PC-9 (cell line): Measurements from ENCODE around the gene TMEM132D. TPM values are rescaled to one million over a fixed set of nuclear protein-coding genes. Genes with fewer than 3 reads are reported as not detected.

Experiments
- BruUV-seq: library from RNA; stranded (reverse); fragments of 400-500 nt; replicated peaks from 2 replicates; lab custom pipeline; 2021; lab: Mats Ljungman, UMichigan
- CTCF ChIA-PET: fragments of 300-600 bp; sonication (Branson Sonifier 250); formaldehyde crosslinking; loops from one replicate; lab custom pipeline; 2022; ENCODE audit warnings: antibody characterized with exemption; lab: Charles Lee
- POLR2A ChIA-PET: fragments of 300-600 bp; sonication (Branson Sonifier 250); formaldehyde crosslinking; loops from one replicate; lab custom pipeline; 2022; ENCODE audit warnings: antibody characterized with exemption; ENCODE audit not compliant: unreplicated experiment; lab: Charles Lee
- DNase-seq, 2 experiments: peaks; one replicate each; pipeline versions ENCODE4 v3.0.0 to v3.0.0-alpha.2; 2015 to 2022; ENCODE audit warnings: mixed read lengths in 1 of 2
- H2AFZ ChIP-seq: fragments of 200-600 bp; sonication (generic); 2 replicates; pipeline ENCODE4 v1.8.1; 2017; ENCODE audit warnings: antibody characterized with exemption
- H3F3A ChIP-seq: fragments of 200-600 bp; sonication (generic); 2 replicates; pipeline ENCODE4 v1.8.1; 2017; ENCODE audit warnings: antibody characterized with exemption, mild to moderate bottlenecking, low read depth; ENCODE audit not compliant: insufficient read depth
- H3K27ac ChIP-seq: fragments of 200-600 bp; sonication (generic); 2 replicates; pipeline ENCODE4 v1.6.1; 2016; ENCODE audit warnings: mixed run types
- H3K27me3 ChIP-seq: fragments of 200-600 bp; sonication (generic); 2 replicates; pipeline ENCODE4 v1.6.1; 2016; ENCODE audit warnings: low read depth, mixed run types; ENCODE audit not compliant: insufficient read depth
- H3K36me3 ChIP-seq: fragments of 200-600 bp; sonication (generic); 2 replicates; pipeline ENCODE4 v1.6.1; 2016; ENCODE audit warnings: low read depth, mixed run types
- H3K4me1 ChIP-seq: fragments of 200-600 bp; sonication (generic); replicated peaks from 2 replicates; pipeline ENCODE4 v1.6.1; 2016; ENCODE audit warnings: mixed run types; ENCODE audit not compliant: insufficient read depth
- H3K4me2 ChIP-seq: fragments of 200-600 bp; sonication (generic); 2 replicates; pipeline ENCODE4 v1.6.1; 2017; ENCODE audit warnings: mixed run types
- H3K4me3 ChIP-seq: fragments of 200-600 bp; sonication (generic); 2 replicates; pipeline ENCODE4 v1.6.1; 2016; ENCODE audit warnings: mixed run types
- H3K79me2 ChIP-seq: fragments of 200-600 bp; sonication (generic); 2 replicates; pipeline ENCODE4 v1.6.1; 2017; ENCODE audit warnings: low read depth, mixed run types
- H3K9me2 ChIP-seq: fragments of 200-600 bp; sonication (generic); 2 replicates; pipeline ENCODE4 v1.8.1; 2017; ENCODE audit warnings: mild to moderate bottlenecking; ENCODE audit not compliant: insufficient read depth
- H3K9me3 ChIP-seq: fragments of 200-600 bp; sonication (generic); 2 replicates; pipeline ENCODE4 v1.8.1; 2016; ENCODE audit warnings: low read depth; ENCODE audit not compliant: insufficient read depth
- H4K20me1 ChIP-seq: fragments of 200-600 bp; sonication (generic); 2 replicates; pipeline ENCODE4 v1.8.1; 2017; ENCODE audit not compliant: insufficient read depth
- EZH2 ChIP-seq: fragments of 200-600 bp; sonication (generic); IDR thresholded peaks from 2 replicates; pipeline ENCODE4 v1.8.0; 2017; ENCODE audit warnings: antibody characterized with exemption, low read depth
- intact Hi-C: fragments of 100-400 bp; cut with micrococcal nuclease; formaldehyde crosslinking; loops from one replicate; pipeline ENCODE4 v1.10.0; 2022; ENCODE audit not compliant: unreplicated experiment
- total RNA-seq: library from RNA; stranded (reverse); gene quantifications from 2 replicates; pipeline ENCODE4 v1.2.3, GENCODE V29; 2021
- TF ChIP-seq, protein P1 (sequence below): fragments of 200-600 bp; sonication (generic); conservative IDR thresholded peaks from 2 replicates; pipeline ENCODE4 v1.6.1; 2017; ENCODE audit warnings: mixed run types, antibody characterized with exemption, mild to moderate bottlenecking, moderate library complexity

Gene TMEM132D
- total RNA-seq, 1 experiment from 2014 or later = not detected

GRCh38 chr12:129665414-129665813, 238.4 kb downstream of the TMEM132D start:
- H3K36me3 ChIP-seq = no peaks in the 10 kb centered on the region
- no peaks in the 10 kb centered on the region for H3K27me3 ChIP-seq
- no peak for TF ChIP-seq EZH2
- TF ChIP-seq, protein P1, sequence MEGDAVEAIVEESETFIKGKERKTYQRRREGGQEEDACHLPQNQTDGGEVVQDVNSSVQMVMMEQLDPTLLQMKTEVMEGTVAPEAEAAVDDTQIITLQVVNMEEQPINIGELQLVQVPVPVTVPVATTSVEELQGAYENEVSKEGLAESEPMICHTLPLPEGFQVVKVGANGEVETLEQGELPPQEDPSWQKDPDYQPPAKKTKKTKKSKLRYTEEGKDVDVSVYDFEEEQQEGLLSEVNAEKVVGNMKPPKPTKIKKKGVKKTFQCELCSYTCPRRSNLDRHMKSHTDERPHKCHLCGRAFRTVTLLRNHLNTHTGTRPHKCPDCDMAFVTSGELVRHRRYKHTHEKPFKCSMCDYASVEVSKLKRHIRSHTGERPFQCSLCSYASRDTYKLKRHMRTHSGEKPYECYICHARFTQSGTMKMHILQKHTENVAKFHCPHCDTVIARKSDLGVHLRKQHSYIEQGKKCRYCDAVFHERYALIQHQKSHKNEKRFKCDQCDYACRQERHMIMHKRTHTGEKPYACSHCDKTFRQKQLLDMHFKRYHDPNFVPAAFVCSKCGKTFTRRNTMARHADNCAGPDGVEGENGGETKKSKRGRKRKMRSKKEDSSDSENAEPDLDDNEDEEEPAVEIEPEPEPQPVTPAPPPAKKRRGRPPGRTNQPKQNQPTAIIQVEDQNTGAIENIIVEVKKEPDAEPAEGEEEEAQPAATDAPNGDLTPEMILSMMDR = no peak
- H3K9me3 ChIP-seq = no peaks in the 10 kb centered on the region
- H3K4me3 ChIP-seq = no peak overlapping the region
- no peak overlapping the region for H2AFZ ChIP-seq
- CTCF ChIA-PET = no interaction called here
- intact Hi-C loops = no loop called here
- H3K79me2 ChIP-seq = no peaks in the 10 kb centered on the region
- no peak overlapping the region for H3K4me2 ChIP-seq
- DNase-seq = no peak
- POLR2A ChIA-PET = no interaction called here
- no peaks in the 10 kb centered on the region for H4K20me1 ChIP-seq
- H3K9me2 ChIP-seq = no peaks in the 10 kb centered on the region
- no TSS peak for BruUV-seq
- H3K27ac ChIP-seq = no peak overlapping the region
- no peaks in the 10 kb centered on the region for H3F3A ChIP-seq
- H3K4me1 ChIP-seq = no peaks in the 10 kb centered on the region

- H3K9me3 ChIP-seq = no peaks in the 10 kb centered on the region
- POLR2A ChIA-PET = no interaction called here
- H3K4me3 ChIP-seq = no peak overlapping the region
- no peaks in the 10 kb centered on the region for H3K4me1 ChIP-seq
- no peaks in the 10 kb centered on the region for H3K9me2 ChIP-seq
- TF ChIP-seq EZH2 = no peak
- TF ChIP-seq, protein P1 = no peak
- no peak for DNase-seq
- intact Hi-C loops = no loop called here
- CTCF ChIA-PET = no interaction called here
- no peaks in the 10 kb centered on the region for H3K27me3 ChIP-seq
- H2AFZ ChIP-seq = no peak overlapping the region
- no peaks in the 10 kb centered on the region for H3K79me2 ChIP-seq
- no peak overlapping the region for H3K4me2 ChIP-seq
- no peak overlapping the region for H3K27ac ChIP-seq
- no peaks in the 10 kb centered on the region for H3F3A ChIP-seq
- H4K20me1 ChIP-seq = no peaks in the 10 kb centered on the region
- no peaks in the 10 kb centered on the region for H3K36me3 ChIP-seq
- no TSS peak for BruUV-seq
These were observed 241.6 kb downstream of the TMEM132D start for GRCh38 chr12:129662234-129662633.

DNA sequence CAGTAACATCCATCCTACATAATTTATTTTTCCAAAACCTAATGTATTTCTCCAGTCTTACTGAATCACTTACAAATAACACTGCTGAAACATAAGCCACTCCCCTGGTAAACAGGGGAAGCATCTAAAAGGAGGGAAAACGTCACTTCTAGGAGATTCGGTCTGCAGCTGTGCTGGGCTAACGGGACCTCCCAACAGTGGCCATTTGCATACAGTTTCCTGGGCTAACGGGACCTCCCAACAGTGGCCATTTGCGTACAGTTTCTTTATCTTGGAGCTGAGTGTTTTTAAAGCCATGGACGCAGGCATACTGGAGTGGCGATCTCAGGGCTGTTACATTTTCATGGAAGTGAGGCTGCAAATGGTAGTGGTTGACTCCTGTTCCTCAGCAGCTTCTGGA, 242.9 kb downstream of the TMEM132D start:
- Histone ChIP-seq H4K20me1 (no peaks in the 10 kb centered on the region), H3K4me1 (no peaks in the 10 kb centered on the region), H3K36me3 (no peaks in the 10 kb centered on the region), H3K9me2 (no peaks in the 10 kb centered on the region), H2AFZ (no peak overlapping the region), H3K27me3 (no peaks in the 10 kb centered on the region), H3K4me3 (no peak overlapping the region), H3K27ac (no peak overlapping the region), H3K4me2 (no peak overlapping the region), H3K9me3 (no peaks in the 10 kb centered on the region), H3F3A (no peaks in the 10 kb centered on the region), H3K79me2 (no peaks in the 10 kb centered on the region)
- DNase-seq = no peak
- TF ChIP-seq, protein P1 = no peak
- no peak for TF ChIP-seq EZH2
- POLR2A ChIA-PET = interaction anchor here (0.7 kb wide), 1 partner anchor 204 kb away, joined by 3 read pairs; no protein-coding TSS in a partner anchor
- CTCF ChIA-PET = no interaction called here
- BruUV-seq = no TSS peak
- intact Hi-C loops = no loop called here
